A549 (cell line): Measurements from ENCODE around the gene GUCY1A2. TPM values are rescaled to one million over a fixed set of nuclear protein-coding genes. Genes with fewer than 3 reads are reported as not detected.

ENCODE experiments used
- ATAC-seq, 2 experiments: fragments of 200-7000 bp in 1 of 2; fragments of >200 bp in 1 of 2; cut with Nextera tagmentation in 1 of 2; cut with Tn5 transposase in 1 of 2; 3 replicates each; pipeline versions ENCODE4 v1.8.0 to v1.9.1; 2018 to 2020; ENCODE audit warnings: mild to moderate bottlenecking in 1 of 2, moderate library complexity in 1 of 2
- CTCF ChIA-PET: fragments of 300-600 bp; sonication (Branson Sonifier 250); formaldehyde crosslinking; extraction: SDS; loops from one replicate; lab custom pipeline; 2021; ENCODE audit warnings: antibody characterized with exemption, inconsistent platforms; lab: Yijun Ruan, JAX
- POLR2A ChIA-PET: fragments of 350-600 bp; formaldehyde crosslinking; extraction: SDS; loops from one replicate; lab custom pipeline; 2021; ENCODE audit warnings: antibody characterized with exemption, inconsistent platforms; lab: Yijun Ruan, JAX
- DNase-seq, 2 experiments: peaks; one replicate each; pipeline versions ENCODE4 v3.0.0 to v3.0.0-alpha.2; 2011 to 2016; ENCODE audit warnings: low read depth in 1 of 2, low spot score in 1 of 2
- FAIRE-seq: peaks from 2 replicates; lab custom pipeline; 2011; peaks lifted over from hg19 to GRCh38; lab: Jason Lieb, UNC
- H3K27ac ChIP-seq, 2 experiments: fragments of >200 bp; sonication (Bioruptor Twin); formaldehyde crosslinking; 3 replicates each; pipeline ENCODE4 v1.5.1; 2016 to 2017
- H3K4me1 ChIP-seq: fragments of >200 bp; sonication (Bioruptor Twin); formaldehyde crosslinking; 3 replicates; pipeline ENCODE4 v1.6.1; 2016
- H3K4me2 ChIP-seq: fragments of >200 bp; sonication (Bioruptor Twin); formaldehyde crosslinking; 3 replicates; pipeline ENCODE4 v1.6.1; 2016
- H3K4me3 ChIP-seq: fragments of >200 bp; sonication (Bioruptor Twin); formaldehyde crosslinking; 3 replicates; pipeline ENCODE4 v1.5.1; 2016
- H3K9me3 ChIP-seq: fragments of >200 bp; sonication (Bioruptor Twin); formaldehyde crosslinking; 3 replicates; pipeline ENCODE4 v1.6.1; 2016
- BHLHE40 ChIP-seq: IDR thresholded peaks from 2 replicates; pipeline ENCODE4 v1.6.1; 2012; ENCODE audit warnings: low read depth, low read length, inconsistent platforms
- CBX8 ChIP-seq: fragments of 200-600 bp; sonication (generic); IDR thresholded peaks from 2 replicates; pipeline ENCODE4 v1.6.1; 2016
- CHD2 ChIP-seq: fragments of 150-350 bp; IDR thresholded peaks from 2 replicates; pipeline ENCODE4 v1.6.1; 2014; ENCODE audit warnings: low read length; ENCODE audit not compliant: partially characterized antibody
- CHD4 ChIP-seq: fragments of 200-600 bp; sonication (generic); IDR thresholded peaks from 2 replicates; pipeline ENCODE4 v1.6.1; 2016; ENCODE audit warnings: antibody characterized with exemption, mild to moderate bottlenecking, borderline replicate concordance
- CTCF ChIP-seq: fragments of >200 bp; sonication (Bioruptor Twin); formaldehyde crosslinking; IDR thresholded peaks from 3 replicates; pipeline ENCODE4 v1.5.1; 2016
- ELK1 ChIP-seq: fragments of 150-350 bp; IDR thresholded peaks from 2 replicates; pipeline ENCODE4 v1.6.1; 2014; ENCODE audit warnings: low read depth, mild to moderate bottlenecking, low read length
- ESRRA ChIP-seq: fragments of 150-350 bp; IDR thresholded peaks from 2 replicates; pipeline ENCODE4 v1.6.1; 2014; ENCODE audit warnings: mild to moderate bottlenecking, low read length, borderline replicate concordance
- FOSB ChIP-seq: fragments of 250-450 bp; sonication (Bioruptor Pico); IDR thresholded peaks from 2 replicates; pipeline ENCODE4 v1.5.0; 2020; ENCODE audit warnings: mild to moderate bottlenecking, moderate library complexity
- FOSL2 ChIP-seq, 2 experiments: fragments of 450-650 bp in 1 of 2; fragments of >200 bp in 1 of 2; sonication (Bioruptor Twin) in 1 of 2; formaldehyde crosslinking; IDR thresholded peaks; 2 replicates each; pipeline versions ENCODE4 v1.5.0 to v1.6.1; 2016 to 2020; ENCODE audit warnings: mild to moderate bottlenecking in 1 of 2, moderate library complexity in 1 of 2
- FOXS1 ChIP-seq: fragments of 250-450 bp; sonication (Bioruptor Pico); IDR thresholded peaks from 2 replicates; pipeline ENCODE4 v1.5.0; 2020; ENCODE audit warnings: mild to moderate bottlenecking, moderate library complexity
- GATA3 ChIP-seq: IDR thresholded peaks from 2 replicates; pipeline ENCODE4 v1.6.1; 2012; ENCODE audit warnings: borderline replicate concordance
- HDAC2 ChIP-seq: fragments of 200-600 bp; sonication (generic); IDR thresholded peaks from 2 replicates; pipeline ENCODE4 v1.6.1; 2016
- HES2 ChIP-seq: fragments of >200 bp; sonication (Bioruptor Twin); formaldehyde crosslinking; IDR thresholded peaks from 2 replicates; pipeline ENCODE4 v1.6.1; 2016
- HOXB13 ChIP-seq: fragments of 250-450 bp; sonication (Bioruptor Pico); IDR thresholded peaks from 2 replicates; pipeline ENCODE4 v1.5.0; 2020; ENCODE audit warnings: low read depth, mild to moderate bottlenecking, moderate library complexity
- HOXB5 ChIP-seq: fragments of 250-450 bp; sonication (Bioruptor Pico); IDR thresholded peaks from 2 replicates; pipeline ENCODE4 v1.5.0; 2020; ENCODE audit warnings: mild to moderate bottlenecking, moderate library complexity
- JUNB ChIP-seq: fragments of >200 bp; sonication (Bioruptor Twin); formaldehyde crosslinking; IDR thresholded peaks from 2 replicates; pipeline ENCODE4 v1.6.1; 2016
- KDM1A ChIP-seq: fragments of 200-600 bp; sonication (generic); IDR thresholded peaks from 2 replicates; pipeline ENCODE4 v1.6.1; 2016; ENCODE audit warnings: low read depth, mild to moderate bottlenecking
- KDM5A ChIP-seq: fragments of 200-600 bp; sonication (generic); IDR thresholded peaks from 2 replicates; pipeline ENCODE4 v1.6.1; 2016; ENCODE audit warnings: antibody characterized with exemption, mild to moderate bottlenecking
- MAFK ChIP-seq: fragments of 450-650 bp; IDR thresholded peaks from 2 replicates; pipeline ENCODE4 v1.6.1; 2014; ENCODE audit not compliant: partially characterized antibody
- NFE2L2 ChIP-seq: fragments of 150-350 bp; conservative IDR thresholded peaks from 2 replicates; pipeline ENCODE4 v1.6.1; 2014; ENCODE audit warnings: low read length
- NPAS2 ChIP-seq: fragments of 250-450 bp; sonication (Bioruptor Pico); IDR thresholded peaks from 2 replicates; pipeline ENCODE4 v1.8.0; 2022; ENCODE audit warnings: mild to moderate bottlenecking, moderate library complexity, borderline replicate concordance
- PHF8 ChIP-seq: fragments of 200-600 bp; sonication (generic); IDR thresholded peaks from 2 replicates; pipeline ENCODE4 v1.6.1; 2016; ENCODE audit warnings: low read depth, mild to moderate bottlenecking, antibody characterized with exemption, moderate library complexity, borderline replicate concordance
- POLR2A ChIP-seq: IDR thresholded peaks from 2 replicates; pipeline ENCODE4 v1.6.1; 2012; ENCODE audit warnings: mild to moderate bottlenecking, low read length
- RAD21 ChIP-seq, 2 experiments: fragments of >200 bp in 1 of 2; sonication (Bioruptor Twin) in 1 of 2; formaldehyde crosslinking in 1 of 2; IDR thresholded peaks in 1 of 2; conservative IDR thresholded peaks in 1 of 2; 2 replicates in 1 of 2; 3 replicates in 1 of 2; pipeline ENCODE4 v1.6.1; 2012 to 2018; ENCODE audit warnings: inconsistent platforms in 1 of 2
- RARB ChIP-seq: fragments of 250-450 bp; sonication (Bioruptor Pico); IDR thresholded peaks from 2 replicates; pipeline ENCODE4 v1.8.0; 2021; ENCODE audit warnings: mild to moderate bottlenecking, moderate library complexity
- SMC3 ChIP-seq: fragments of >200 bp; sonication (Bioruptor Twin); formaldehyde crosslinking; IDR thresholded peaks from 3 replicates; pipeline ENCODE4 v1.6.1; 2018; ENCODE audit warnings: inconsistent platforms
- ZC3H11A ChIP-seq: fragments of 450-650 bp; IDR thresholded peaks from 2 replicates; pipeline ENCODE4 v1.6.1; 2014; ENCODE audit warnings: antibody characterized with exemption, mild to moderate bottlenecking
- ZFP36 ChIP-seq: fragments of 450-650 bp; IDR thresholded peaks from 2 replicates; pipeline ENCODE4 v1.6.1; 2014; ENCODE audit warnings: borderline replicate concordance; ENCODE audit not compliant: partially characterized antibody
- ZNF302 ChIP-seq: fragments of 250-450 bp; sonication (Bioruptor Pico); IDR thresholded peaks from 2 replicates; pipeline ENCODE4 v1.9.0; 2021; ENCODE audit warnings: inconsistent platforms, mild to moderate bottlenecking, moderate library complexity
- ZSCAN20 ChIP-seq: fragments of 250-450 bp; sonication (Bioruptor Pico); IDR thresholded peaks from 2 replicates; pipeline ENCODE4 v1.8.0; 2022; ENCODE audit warnings: mild to moderate bottlenecking, moderate library complexity
- WGBS: methylation state at CpG from one replicate; pipeline ENCODE4 v1.1.6; 2017; ENCODE audit errors: missing lambda C conversion rate; 5-methylcytosine and 5-hydroxymethylcytosine counted together
- polyA plus RNA-seq, 4 experiments: library from polyadenylated mRNA; depleted of rRNA in 3 of 4; stranded (reverse); fragments of >200 nt; fragmentation: RNase III in 1 of 4; extraction: RNeasy Plus Mini Kit Qiagen cat#74134 plus additional on column Dnase treatment in 1 of 4; gene quantifications; 2 replicates in 3 of 4; 3 replicates in 1 of 4; pipeline ENCODE4 v1.2.3, GENCODE V29; 2011 to 2017
- TF ChIP-seq, protein P1 (sequence below): IDR thresholded peaks from 2 replicates; pipeline ENCODE4 v1.6.1; 2012

GUCY1A2 gene
- polyA plus RNA-seq, 2 of the 4 experiments (the other 2 are of a cell fraction): 0.12 to 0.16 TPM

GRCh38 chr11:106748059-106748458 is 270.2 kb downstream of the GUCY1A2 start (continued):
- TF ChIP-seq CTCF (no peak), POLR2A (no peak), RAD21 (conservative IDR thresholded peaks at IDR 0.05 in 1 of 2, IDR thresholded peaks at IDR 0.05 in 1 of 2) (no peak), HOXB5 (CRISPR knock-in tag) (no peak)
- TF ChIP-seq, protein P1, sequence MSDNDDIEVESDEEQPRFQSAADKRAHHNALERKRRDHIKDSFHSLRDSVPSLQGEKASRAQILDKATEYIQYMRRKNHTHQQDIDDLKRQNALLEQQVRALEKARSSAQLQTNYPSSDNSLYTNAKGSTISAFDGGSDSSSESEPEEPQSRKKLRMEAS: no peak

GRCh38 chr11:106745941-106746340 is 272.3 kb downstream of the GUCY1A2 start:
- Histone ChIP-seq H3K27ac (no peak overlapping the region), H3K4me1 (no peaks in the 10 kb centered on the region), H3K4me2 (no peak overlapping the region), H3K9me3 (no peaks in the 10 kb centered on the region), H3K4me3 (no peak overlapping the region)
- TF ChIP-seq RAD21 (conservative IDR thresholded peaks at IDR 0.05 in 1 of 2, IDR thresholded peaks at IDR 0.05 in 1 of 2): no peak
- TF ChIP-seq HES2: no peak
- TF ChIP-seq JUNB: no peak
- no peak for TF ChIP-seq NFE2L2
- no peak for TF ChIP-seq ZC3H11A
- no peak for TF ChIP-seq RARB (CRISPR knock-in tag)
- ATAC-seq (no peak), FAIRE-seq (no peak), DNase-seq (no peak)
- WGBS: 0% methylated on average over 1 of the region's 1 CpG
- CTCF ChIA-PET: no interaction called here
- POLR2A ChIA-PET: no interaction called here

DNA sequence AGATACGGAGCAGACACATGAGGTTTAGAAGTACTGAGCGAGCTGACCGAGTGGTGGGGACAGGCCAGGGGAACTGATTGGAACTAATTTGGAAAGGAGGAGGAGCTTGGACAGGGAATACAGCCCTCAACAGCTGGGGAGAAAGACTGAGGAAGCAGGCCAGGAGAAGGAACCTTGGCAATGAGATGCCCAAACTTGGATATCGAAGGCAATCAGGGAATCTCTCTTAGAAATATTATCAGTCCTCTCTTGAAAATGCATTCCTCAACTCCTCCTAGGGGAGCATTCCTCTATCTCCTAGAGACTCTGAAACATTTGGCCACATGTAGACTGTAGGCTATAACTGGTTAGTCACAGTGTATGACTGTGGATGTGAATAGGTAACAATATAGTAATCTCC is 284.6 kb downstream of the GUCY1A2 start:
- ATAC-seq (no peak), DNase-seq (no peak), FAIRE-seq (no peak)
- TF ChIP-seq HES2 (no peak), ELK1 (no peak), ESRRA (no peak), GATA3 (no peak), PHF8 (no peak), FOSL2 (IDR thresholded peaks at IDR 0.05) (no peak), FOSL2 (CRISPR knock-in tag; IDR thresholded peaks at IDR 0.05) (no peak), HOXB13 (CRISPR knock-in tag) (no peak), SMC3 (no peak), POLR2A (no peak), HDAC2 (no peak), BHLHE40 (no peak)
- H3K9me3 ChIP-seq: no peaks in the 10 kb centered on the region
- no peak overlapping the region for H3K4me2 ChIP-seq
- H3K4me3 ChIP-seq: no peak overlapping the region
- no peaks in the 10 kb centered on the region for H3K4me1 ChIP-seq
- H3K27ac ChIP-seq: no peak overlapping the region
- WGBS: 44% methylated on average over 4 of the region's 4 CpGs
- CTCF ChIA-PET: no interaction called here
- POLR2A ChIA-PET: no interaction called here

GRCh38 chr11:106728859-106729258 is 289.4 kb downstream of the GUCY1A2 start:
- no peak for ATAC-seq
- H3K4me1 ChIP-seq: peaks cover 6% of the 10 kb centered on the region; the same call in 1 of the 3 replicates
- CTCF ChIA-PET: no interaction called here
- TF ChIP-seq ZFP36 (no peak), ESRRA (no peak), CHD4 (no peak), MAFK (no peak), CBX8 (no peak), FOSB (CRISPR knock-in tag) (no peak), CHD2 (no peak), KDM5A (no peak), JUNB (no peak), KDM1A (no peak), FOXS1 (CRISPR knock-in tag) (no peak), ELK1 (no peak), HDAC2 (no peak), ZNF302 (CRISPR knock-in tag) (no peak), ZSCAN20 (CRISPR knock-in tag) (no peak), ZC3H11A (no peak), NPAS2 (CRISPR knock-in tag) (no peak)

More at GRCh38 chr11:106728859-106729258, 289.4 kb downstream of the GUCY1A2 start:
- H3K4me3 ChIP-seq: no peak overlapping the region
- POLR2A ChIA-PET: no interaction called here
- no peak overlapping the region for H3K4me2 ChIP-seq
- DNase-seq: no peak
- FAIRE-seq: no peak
- H3K9me3 ChIP-seq: no peaks in the 10 kb centered on the region
- no peak overlapping the region for H3K27ac ChIP-seq
